Stomach (tissue), 9 donors: Measurements from ENCODE around the gene TAF5. TPM values are rescaled to one million over a fixed set of nuclear protein-coding genes. Genes with fewer than 3 reads are reported as not detected.
"Not testable (repeated sequence)": the region's sequence is repeated elsewhere in the genome, so short reads cannot be mapped to it uniquely, and the experiment has no call there.

ENCODE experiments used
- DNase-seq, 2 donors: peaks; one replicate each; pipeline versions ENCODE4 v3.0.0 to v3.0.0-alpha.2; 2013 to 2019
- H3K27ac ChIP-seq, 5 donors: fragments of 200-600 bp in 4 of 5; sonication (generic) in 4 of 5; one replicate each; pipeline ENCODE4 v1.5.1; 2013 to 2019; ENCODE audit warnings: mild to moderate bottlenecking in 1 of 5, moderate library complexity in 1 of 5
- H3K27me3 ChIP-seq, 3 donors: fragments of 200-600 bp; sonication (generic); one replicate each; pipeline ENCODE4 v1.5.1; 2017 to 2019; ENCODE audit warnings: mixed run types in 1 of 3
- H3K36me3 ChIP-seq, 4 donors: fragments of 200-600 bp; sonication (generic); 1 replicate in 3 of 4; 2 replicates in 1 of 4; pipeline ENCODE4 v1.5.1; 2016 to 2019
- H3K4me1 ChIP-seq, 4 donors: fragments of 200-600 bp; sonication (generic); one replicate each; pipeline ENCODE4 v1.5.1; 2016 to 2019
- H3K4me3 ChIP-seq, 4 donors: fragments of 200-600 bp; sonication (generic) in 3 of 4; one replicate each; pipeline ENCODE4 v1.5.1; 2016 to 2019; ENCODE audit warnings: mild to moderate bottlenecking in 1 of 4
- H3K9me3 ChIP-seq, 4 donors: fragments of 200-600 bp; sonication (generic); one replicate each; pipeline ENCODE4 v1.5.1; 2016 to 2019
- CTCF ChIP-seq, 7 experiments: fragments of 450-650 bp in 4 of 7; fragments of 200-600 bp in 3 of 7; sonication (generic) in 3 of 7; IDR thresholded peaks; one replicate each; pipeline ENCODE4 v1.5.1; 2016 to 2019; ENCODE audit warnings: antibody characterized with exemption in 7 of 7, control low read depth in 2 of 7, mild to moderate bottlenecking in 1 of 7
- EP300 ChIP-seq: sonication (generic); formaldehyde crosslinking; IDR thresholded peaks from one replicate; pipeline ENCODE4 v1.6.1; 2017; ENCODE audit warnings: antibody characterized with exemption
- POLR2A ChIP-seq, 4 donors: fragments of 450-650 bp; IDR thresholded peaks; one replicate each; pipeline ENCODE4 v1.6.1; 2016; ENCODE audit warnings: antibody characterized with exemption in 4 of 4, control low read depth in 2 of 4, mild to moderate bottlenecking in 1 of 4, moderate library complexity in 1 of 4
- POLR2AphosphoS5 ChIP-seq, 3 donors: sonication (generic); formaldehyde crosslinking; IDR thresholded peaks; one replicate each; pipeline ENCODE4 v1.6.1; 2016; ENCODE audit warnings: antibody characterized with exemption in 3 of 3
- WGBS, 5 donors: extraction: QIAGEN DNeasy Blood & Tissue Kit in 3 of 5; methylation state at CpG; one replicate each; pipeline versions ENCODE4 v1.1.5 to v1.1.7; 2013 to 2018; 5-methylcytosine and 5-hydroxymethylcytosine counted together
- intact Hi-C: fragments of 100-400 bp; cut with DNase I; formaldehyde crosslinking; loops from one replicate; pipeline ENCODE4 v1.15.1; 2023; ENCODE audit warnings: low total_unique reads
- polyA plus RNA-seq, 3 donors: library from polyadenylated mRNA; stranded (reverse); fragments of 200-250 nt; gene quantifications; one replicate each; pipeline ENCODE4 v1.2.3, GENCODE V29; 2013
- total RNA-seq, 5 donors: library from RNA; depleted of rRNA; stranded (reverse); fragments of >200 nt; gene quantifications; one replicate each; pipeline versions ENCODE4 v1.1.0 to v1.2.3, GENCODE V29; 2014 to 2016
- donor health status: healthy with polysubstance abuse.
- donor health status: Bipolar disorder and iron deficiency.
- donor health status: healthy.

The TAF5 gene
- total and polyA plus RNA-seq, 8 donors = 0.92 to 15.6 (median 1.8) TPM; not detected in 1

DNA sequence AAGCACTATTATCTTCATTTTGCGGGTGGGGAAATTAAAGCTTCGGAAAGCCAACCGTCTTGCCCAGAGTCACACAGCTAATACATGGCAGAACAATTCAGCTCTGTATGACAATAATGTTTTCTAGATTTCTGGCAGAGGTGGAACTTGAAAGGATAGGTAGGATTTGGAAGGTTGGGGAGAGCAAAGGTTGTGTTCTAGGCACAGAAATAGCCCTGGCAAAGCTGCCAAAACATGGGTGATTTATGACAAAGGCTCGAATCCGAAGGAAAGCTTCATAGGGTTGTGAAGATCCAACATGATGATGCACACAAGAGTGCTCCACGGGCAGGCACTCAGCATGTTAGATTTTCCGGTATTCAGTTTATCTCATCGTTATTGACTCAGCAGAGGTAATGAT is 47.8 kb downstream of the TAF5 start:
- no peaks in the 10 kb centered on the region for H3K4me1 ChIP-seq
- intact Hi-C loops = loop anchor here (5.0 kb wide), 1 partner anchor 67 kb away; no protein-coding TSS in a partner anchor
- H3K27ac ChIP-seq = no peak overlapping the region
- H3K27me3 ChIP-seq = no peaks in the 10 kb centered on the region
- DNase-seq = no peak
- H3K36me3 ChIP-seq = peaks cover 71 to 100% (median 100%) of the 10 kb centered on the region in 4 donors
- no peak for TF ChIP-seq EP300
- TF ChIP-seq POLR2A (IDR thresholded peaks at IDR 0.05) = no peak
- TF ChIP-seq POLR2AphosphoS5 (IDR thresholded peaks at IDR 0.05) = no peak
- 78 to 83% (median 78%) methylated on average over 8 of the region's 8 CpGs for WGBS, 5 donors
- H3K9me3 ChIP-seq = no peaks in the 10 kb centered on the region
- no peak overlapping the region for H3K4me3 ChIP-seq

DNA sequence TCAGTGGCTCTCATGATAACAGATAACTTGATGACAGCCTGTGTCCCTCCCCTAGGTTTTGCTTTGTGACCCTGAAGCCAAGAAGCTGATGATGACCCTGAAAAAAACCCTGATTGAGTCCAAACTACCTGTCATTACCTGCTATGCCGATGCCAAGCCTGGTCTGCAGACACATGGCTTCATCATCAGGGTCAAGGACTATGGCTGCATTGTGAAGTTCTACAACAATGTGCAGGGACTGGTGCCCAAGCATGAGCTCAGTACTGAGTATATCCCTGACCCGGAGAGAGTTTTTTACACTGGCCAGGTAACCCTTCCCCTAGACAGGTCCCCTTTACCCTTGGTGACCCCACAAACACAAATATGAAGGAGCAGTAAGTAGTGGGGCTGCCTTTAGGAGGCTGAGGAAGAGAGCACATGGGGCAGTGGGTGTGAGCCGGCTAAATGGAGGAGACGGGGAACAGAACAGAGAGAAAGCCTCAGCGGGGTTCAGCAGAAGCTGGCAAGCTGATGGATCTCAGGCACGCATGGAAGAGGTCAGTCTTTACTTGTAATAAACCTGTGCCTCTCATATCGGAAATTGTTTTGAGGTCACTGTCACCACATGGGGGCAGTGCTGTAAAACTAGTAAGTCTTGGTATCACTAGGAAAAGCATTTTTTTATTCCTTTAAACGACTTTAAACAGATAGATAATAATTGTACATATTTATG is 48.8 kb downstream of the TAF5 start:
- Histone ChIP-seq H3K4me1 (no peaks in the 10 kb centered on the region), H3K27ac (no peak overlapping the region), H3K27me3 (no peaks in the 10 kb centered on the region), H3K36me3 (peaks cover 80 to 100% (median 100%) of the 10 kb centered on the region in 4 donors), H3K4me3 (no peak overlapping the region), H3K9me3 (no peaks in the 10 kb centered on the region)
- WGBS, 5 donors = 44 to 54% (median 51%) methylated on average over 8 of the region's 8 CpGs
- TF ChIP-seq POLR2A (IDR thresholded peaks at IDR 0.05) (no peak), POLR2AphosphoS5 (IDR thresholded peaks at IDR 0.05) (no peak), CTCF (IDR thresholded peaks at IDR 0.05) (peak in 5 of 7 experiments; percentile 29 to 63 (median 39))
- intact Hi-C loops = loop anchor here (5.0 kb wide), 1 partner anchor 66 kb away; no protein-coding TSS in a partner anchor
- peak; percentile 68 to 88 for DNase-seq

GRCh38 chr10:103417148-103417469 is 49.3 kb downstream of the TAF5 start:
- H3K27me3 ChIP-seq, H3K9me3 ChIP-seq, H3K4me1 ChIP-seq, H3K27ac ChIP-seq, DNase-seq, H3K4me3 ChIP-seq: not testable (repeated sequence)
- 90 to 95% (median 92%) methylated on average over 5 of the region's 5 CpGs for WGBS, 5 donors
- peaks cover 80 to 100% (median 98%) of the 10 kb centered on the region in 4 donors for H3K36me3 ChIP-seq
- intact Hi-C loops = loop anchor here (5.0 kb wide), 1 partner anchor 65 kb away; no protein-coding TSS in a partner anchor

- H3K4me3 ChIP-seq = no peak overlapping the region
- peaks cover 80 to 100% (median 98%) of the 10 kb centered on the region in 4 donors for H3K36me3 ChIP-seq
- no peak overlapping the region for H3K27ac ChIP-seq
- TF ChIP-seq POLR2AphosphoS5 (IDR thresholded peaks at IDR 0.05) (no peak), POLR2A (IDR thresholded peaks at IDR 0.05) (no peak), EP300 (no peak), CTCF (IDR thresholded peaks at IDR 0.05) (no peak)
- intact Hi-C loops = loop anchor here (5.0 kb wide), 1 partner anchor 65 kb away; no protein-coding TSS in a partner anchor
- 86 to 96% (median 89%) methylated on average over 5 of the region's 5 CpGs for WGBS, 5 donors
- no peak for DNase-seq
- H3K9me3 ChIP-seq = no peaks in the 10 kb centered on the region
- H3K27me3 ChIP-seq = no peaks in the 10 kb centered on the region
- no peaks in the 10 kb centered on the region for H3K4me1 ChIP-seq
Measured at GRCh38 chr10:103417601-103418000, 49.8 kb downstream of the TAF5 start.

- Histone ChIP-seq H3K27me3 (no peaks in the 10 kb centered on the region), H3K4me1 (no peaks in the 10 kb centered on the region), H3K4me3 (no peak overlapping the region), H3K9me3 (no peaks in the 10 kb centered on the region), H3K36me3 (peaks cover 80 to 100% (median 98%) of the 10 kb centered on the region in 4 donors), H3K27ac (no peak overlapping the region)
- no peak for DNase-seq
- intact Hi-C loops = loop anchor here (5.0 kb wide), 1 partner anchor 63 kb away; no protein-coding TSS in a partner anchor
- TF ChIP-seq POLR2AphosphoS5 (IDR thresholded peaks at IDR 0.05) (no peak), POLR2A (IDR thresholded peaks at IDR 0.05) (no peak), EP300 (no peak), CTCF (IDR thresholded peaks at IDR 0.05) (no peak)
- 90 to 98% (median 94%) methylated on average over 4 of the region's 4 CpGs for WGBS, 5 donors
Measured at GRCh38 chr10:103419101-103419500, 51.3 kb downstream of the TAF5 start.
